ENCODE measurements around the gene KBTBD13.
"Not testable (repeated sequence)": the region's sequence is repeated elsewhere in the genome, so short reads cannot be mapped to it uniquely, and the experiment has no call there.

Gene KBTBD13

GRCh38 chr15:65071381-65071811 lies 5.2 kb upstream of the KBTBD13 start:
- DNase-seq, result no peak

DNA sequence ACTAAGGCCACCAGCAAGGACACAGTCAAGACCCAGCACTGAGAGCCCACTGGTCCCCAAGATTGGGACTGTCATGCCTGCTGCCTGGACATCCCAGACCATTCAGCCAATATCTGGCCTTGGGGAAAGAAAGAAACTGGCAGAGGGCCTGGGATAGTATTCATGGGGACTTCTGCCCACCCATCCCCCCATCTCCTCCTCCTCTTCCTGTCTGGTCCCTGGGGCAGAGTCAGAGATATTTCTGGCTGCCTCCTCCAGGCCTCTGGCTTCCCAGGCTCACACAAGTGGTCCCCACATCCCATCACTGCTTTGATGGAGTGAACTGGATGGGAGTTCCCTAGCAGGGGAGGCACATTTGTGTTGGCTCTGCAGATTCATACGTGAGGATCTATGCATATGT lies 4.5 kb upstream of the KBTBD13 start:
- DNase-seq, result no peak

GRCh38 chr15:65072617-65073016 lies 3.9 kb upstream of the KBTBD13 start:
- DNase-seq, result no peak

- not testable (repeated sequence) for DNase-seq
Measured at GRCh38 chr15:65074946-65075345, 1.6 kb upstream of the KBTBD13 start.

DNA sequence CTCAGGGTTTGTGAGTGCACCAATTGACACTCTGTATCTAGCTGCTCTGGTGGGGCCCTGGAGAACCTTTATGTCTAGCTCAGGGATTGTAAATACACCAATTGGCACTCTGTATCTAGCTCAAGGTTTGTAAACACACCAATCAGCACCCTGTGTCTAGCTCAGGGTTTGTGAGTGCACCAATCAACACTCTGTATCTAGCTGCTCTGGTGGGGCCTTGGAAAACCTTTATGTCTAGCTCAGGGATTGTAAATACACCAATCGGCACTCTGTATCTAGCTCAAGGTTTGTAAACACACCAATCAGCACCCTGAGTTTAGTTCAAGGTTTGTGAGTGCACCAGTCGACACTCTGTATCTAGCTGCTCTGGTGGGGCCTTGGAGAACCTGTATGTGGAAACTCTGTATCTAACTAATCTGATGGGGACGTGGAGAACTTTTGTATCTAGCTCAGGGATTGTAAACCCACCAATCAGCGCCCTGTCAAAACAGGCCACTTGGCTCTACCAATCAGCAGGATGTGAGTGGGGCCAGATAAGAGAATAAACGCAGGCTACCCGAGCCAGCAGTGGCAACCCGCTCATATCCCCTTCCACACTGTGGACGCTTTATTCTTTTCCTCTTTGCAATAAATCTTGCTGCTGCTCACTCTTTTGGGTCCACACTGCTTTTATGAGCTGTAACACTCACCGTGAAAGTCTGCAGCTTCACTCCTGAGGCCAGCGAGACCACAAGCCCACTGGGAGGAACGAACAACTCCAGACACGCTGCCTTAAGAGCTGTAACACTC lies 745 bp upstream of the KBTBD13 start:
- not testable (repeated sequence) for DNase-seq

GRCh38 chr15:65077291-65077980 lies 890 bp downstream of the KBTBD13 start:
- DNase-seq, result no peak

GRCh38 chr15:65077981-65078352 lies 1.4 kb downstream of the KBTBD13 start:
- DNase-seq, result no peak

GRCh38 chr15:65079580-65079979 lies 3.0 kb downstream of the KBTBD13 start:
- no peak for DNase-seq

- DNase-seq, result no peak
Measured at GRCh38 chr15:65081270-65081669, 4.7 kb downstream of the KBTBD13 start.

DNA sequence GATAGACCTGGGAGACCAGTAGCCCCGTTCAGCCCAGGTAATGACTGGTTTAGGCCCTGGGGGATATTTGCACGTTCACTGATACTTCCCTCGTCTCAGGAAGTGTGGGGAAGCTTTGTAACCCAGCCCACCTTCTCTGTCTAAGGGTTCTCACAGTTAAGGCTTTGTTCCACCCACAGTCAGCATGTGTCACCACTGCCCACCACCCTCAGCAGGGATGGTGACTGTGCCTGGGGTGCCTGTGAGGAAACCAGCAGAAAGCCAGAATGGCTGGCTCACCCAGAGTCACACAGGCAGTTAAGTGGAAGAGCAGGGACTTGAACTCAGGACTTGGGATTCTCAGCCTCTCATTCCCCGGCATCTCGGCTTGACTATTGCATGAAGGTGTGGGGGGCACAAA lies 5.2 kb downstream of the KBTBD13 start:
- no peak for DNase-seq

- DNase-seq, result no peak
Measured at GRCh38 chr15:65082303-65082953, 5.9 kb downstream of the KBTBD13 start.

GRCh38 chr15:65083262-65083701 lies 6.7 kb downstream of the KBTBD13 start:
- DNase-seq, result no peak

GRCh38 chr15:65084500-65085206 lies 8.1 kb downstream of the KBTBD13 start:
- no peak for DNase-seq

GRCh38 chr15:65085207-65085753 lies 8.7 kb downstream of the KBTBD13 start:
- no peak for DNase-seq

DNA sequence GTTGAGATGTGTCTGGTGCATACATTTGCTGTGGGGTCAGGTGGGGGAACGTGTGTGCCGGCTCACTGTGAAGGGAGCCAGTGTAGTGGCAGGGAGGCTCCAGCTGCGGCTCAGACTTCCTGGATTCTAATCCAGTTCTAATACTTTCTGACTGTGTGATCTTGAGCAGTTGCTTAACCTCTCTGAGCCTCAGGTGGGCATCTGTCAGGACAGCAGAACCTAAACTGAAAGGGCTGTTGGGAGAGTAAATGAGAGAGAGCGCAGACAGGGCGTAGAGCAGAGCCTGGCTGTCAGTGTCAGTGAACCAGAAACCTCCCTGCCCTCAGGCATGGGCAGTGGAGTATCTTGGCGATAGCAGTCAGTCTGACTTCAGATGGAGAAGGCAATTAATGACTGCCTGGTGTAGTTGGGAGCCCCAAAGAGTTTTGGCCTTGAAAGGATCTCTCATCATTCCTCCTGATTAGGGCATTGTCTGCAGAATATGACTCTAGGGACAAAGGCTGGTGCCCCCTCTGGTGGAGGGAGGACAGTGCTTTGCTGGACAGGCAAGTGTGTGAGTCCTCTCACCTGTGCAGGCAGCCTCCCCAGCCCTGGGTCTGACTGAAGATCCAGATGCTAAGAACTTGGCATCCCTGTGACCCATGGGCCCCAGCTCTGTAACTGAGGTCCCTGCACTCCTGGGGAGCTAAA lies 9.6 kb downstream of the KBTBD13 start:
- no peak for DNase-seq

DNA sequence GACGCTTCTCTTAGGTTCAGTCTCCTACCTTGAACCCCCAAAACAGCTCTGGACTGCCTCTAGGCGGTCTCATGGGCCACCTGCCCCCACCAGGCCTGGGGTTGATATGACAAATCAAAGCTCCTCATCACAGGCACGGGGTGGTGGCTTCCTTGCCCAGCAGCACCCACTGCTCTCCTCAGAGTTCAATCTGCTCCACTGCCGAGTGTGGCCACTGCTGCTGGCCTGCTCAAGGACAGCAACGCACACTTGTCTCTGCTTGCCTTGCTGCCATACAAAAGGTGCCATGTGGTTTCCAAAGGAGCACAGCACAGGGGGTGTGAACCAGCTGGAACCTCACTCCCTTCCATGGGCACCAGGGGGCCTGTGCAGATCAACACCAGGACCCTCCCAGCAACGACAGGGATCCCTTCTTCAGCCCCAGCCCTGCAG lies 10.2 kb downstream of the KBTBD13 start:
- DNase-seq, result peak; percentile 1

- DNase-seq, result no peak
Measured at GRCh38 chr15:65087411-65087810, 10.9 kb downstream of the KBTBD13 start.

- DNase-seq, result no peak
Measured at GRCh38 chr15:65087873-65088642, 11.5 kb downstream of the KBTBD13 start.

DNA sequence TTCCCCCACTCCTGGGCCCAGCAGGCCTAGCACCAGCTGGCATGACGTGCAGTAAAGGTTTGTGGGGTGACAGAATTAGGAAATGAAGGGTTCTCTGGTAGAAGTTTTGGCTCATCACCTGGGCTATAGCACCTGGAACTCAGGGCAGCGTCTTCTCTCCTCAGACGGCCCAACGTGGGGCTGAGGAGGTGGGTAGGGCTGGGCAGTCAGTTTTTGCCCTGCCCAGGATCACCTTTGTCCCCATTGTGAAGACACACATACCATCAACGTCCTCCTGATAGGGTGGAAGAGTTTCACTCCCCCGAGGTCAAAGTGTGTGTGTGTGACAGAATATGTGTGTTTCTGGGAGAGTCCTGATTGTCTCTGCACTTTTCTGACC lies 12.1 kb downstream of the KBTBD13 start:
- no peak for DNase-seq

- DNase-seq, result no peak
Measured at GRCh38 chr15:65089206-65089824, 12.8 kb downstream of the KBTBD13 start.

Measured in NCI-H1694 (cell line).